ENCODE data around the gene KIRREL3. TPM values are rescaled to one million over a fixed set of nuclear protein-coding genes. Genes with fewer than 3 reads are reported as not detected.

KIRREL3 gene
- total RNA-seq, 1 experiment from 2014 or later, result 0.44 TPM

DNA sequence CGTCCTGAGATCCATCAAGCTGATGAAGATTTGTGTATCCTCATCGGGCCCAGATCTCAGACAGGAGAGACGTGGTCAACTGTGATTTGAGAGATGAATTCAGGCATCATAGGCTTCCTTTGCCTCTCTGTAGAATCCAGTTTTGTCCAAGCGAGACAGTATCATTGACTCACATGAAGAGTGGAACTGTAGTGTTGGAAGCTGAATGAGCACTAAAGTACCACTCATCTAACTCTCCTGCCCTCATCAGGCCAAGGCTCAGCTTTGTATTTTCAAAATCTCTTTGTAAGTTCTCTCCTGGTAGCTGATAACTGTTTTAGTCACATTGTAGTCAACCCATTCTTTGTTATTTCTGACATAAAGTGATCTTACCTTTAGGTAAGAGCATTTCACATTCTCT is 85.1 kb downstream of the KIRREL3 start:
- TF ChIP-seq, protein P1, sequence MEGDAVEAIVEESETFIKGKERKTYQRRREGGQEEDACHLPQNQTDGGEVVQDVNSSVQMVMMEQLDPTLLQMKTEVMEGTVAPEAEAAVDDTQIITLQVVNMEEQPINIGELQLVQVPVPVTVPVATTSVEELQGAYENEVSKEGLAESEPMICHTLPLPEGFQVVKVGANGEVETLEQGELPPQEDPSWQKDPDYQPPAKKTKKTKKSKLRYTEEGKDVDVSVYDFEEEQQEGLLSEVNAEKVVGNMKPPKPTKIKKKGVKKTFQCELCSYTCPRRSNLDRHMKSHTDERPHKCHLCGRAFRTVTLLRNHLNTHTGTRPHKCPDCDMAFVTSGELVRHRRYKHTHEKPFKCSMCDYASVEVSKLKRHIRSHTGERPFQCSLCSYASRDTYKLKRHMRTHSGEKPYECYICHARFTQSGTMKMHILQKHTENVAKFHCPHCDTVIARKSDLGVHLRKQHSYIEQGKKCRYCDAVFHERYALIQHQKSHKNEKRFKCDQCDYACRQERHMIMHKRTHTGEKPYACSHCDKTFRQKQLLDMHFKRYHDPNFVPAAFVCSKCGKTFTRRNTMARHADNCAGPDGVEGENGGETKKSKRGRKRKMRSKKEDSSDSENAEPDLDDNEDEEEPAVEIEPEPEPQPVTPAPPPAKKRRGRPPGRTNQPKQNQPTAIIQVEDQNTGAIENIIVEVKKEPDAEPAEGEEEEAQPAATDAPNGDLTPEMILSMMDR (conservative IDR thresholded peaks at IDR 0.05; ENCODE audit: low read depth, low read length), result no peak
- TF ChIP-seq EZH2 (IDR thresholded peaks at IDR 0.05; ENCODE audit: low read length, unreplicated experiment) (no peak), EZH2phosphoT487 (IDR thresholded peaks at IDR 0.05; ENCODE audit: borderline replicate concordance, low read length) (no peak)
- Histone ChIP-seq H4K20me1 (ENCODE audit: low read length) (no peaks in the 10 kb centered on the region), H3K27me3 (ENCODE audit: low read length) (no peaks in the 10 kb centered on the region), H3K4me2 (ENCODE audit: low read length) (no peak overlapping the region), H2AFZ (ENCODE audit: low read length) (no peak overlapping the region), H3K79me2 (ENCODE audit: low read length) (no peaks in the 10 kb centered on the region), H3K9ac (ENCODE audit: low read length) (no peak overlapping the region), H3K4me3 (ENCODE audit: low read length) (no peak overlapping the region), H3K36me3 (ENCODE audit: low read depth, low read length) (no peaks in the 10 kb centered on the region), H3K4me1 (ENCODE audit: insufficient read depth, low read length) (peaks cover 10% of the 10 kb centered on the region), H3K9me2 (replicated peaks; ENCODE audit: low read length) (no peaks in the 10 kb centered on the region), H3K27ac (ENCODE audit: low read length) (no peak overlapping the region), H3F3A (ENCODE audit: low read length, unreplicated experiment) (no peaks in the 10 kb centered on the region), H3K9me3 (ENCODE audit: low read length) (no peaks in the 10 kb centered on the region)
- intact Hi-C loops (cut with micrococcal nuclease), result no loop called here
- DNase-seq (no peak), ATAC-seq (no peak)
- ChIA-PET POLR2A (ENCODE audit: unreplicated experiment) (no interaction called here), CTCF (no interaction called here)
- no TSS peak for BruUV-seq (replicated peaks)

DNA sequence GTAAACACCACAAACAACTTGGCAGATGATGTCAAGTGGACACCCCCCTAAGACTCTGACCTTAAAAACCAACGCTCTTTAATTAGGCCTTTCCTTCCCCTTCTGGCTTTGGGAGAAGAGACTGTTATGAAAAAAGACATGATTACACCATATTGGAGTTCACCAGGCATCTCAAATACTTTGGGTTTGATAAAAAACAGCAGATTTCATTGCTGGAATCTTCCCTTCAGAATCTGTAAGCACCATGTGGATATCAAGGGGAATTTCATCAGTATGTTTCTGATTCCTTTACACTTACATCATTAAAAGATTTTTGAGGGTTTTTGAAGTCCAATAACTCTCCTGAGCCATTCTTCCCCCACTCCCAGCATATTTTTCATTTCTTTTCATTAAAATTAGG is 85.6 kb downstream of the KIRREL3 start:
- BruUV-seq (replicated peaks), result no TSS peak
- Histone ChIP-seq H3K79me2 (ENCODE audit: low read length) (no peaks in the 10 kb centered on the region), H3K4me1 (ENCODE audit: insufficient read depth, low read length) (peaks cover 10% of the 10 kb centered on the region), H3K4me3 (ENCODE audit: low read length) (no peak overlapping the region), H3K9me2 (replicated peaks; ENCODE audit: low read length) (no peaks in the 10 kb centered on the region), H3K27ac (ENCODE audit: low read length) (no peak overlapping the region), H3K9me3 (ENCODE audit: low read length) (no peaks in the 10 kb centered on the region), H3K27me3 (ENCODE audit: low read length) (no peaks in the 10 kb centered on the region), H3K9ac (ENCODE audit: low read length) (no peak overlapping the region), H3K4me2 (ENCODE audit: low read length) (no peak overlapping the region), H2AFZ (ENCODE audit: low read length) (no peak overlapping the region), H3F3A (ENCODE audit: low read length, unreplicated experiment) (no peaks in the 10 kb centered on the region), H4K20me1 (ENCODE audit: low read length) (no peaks in the 10 kb centered on the region), H3K36me3 (ENCODE audit: low read depth, low read length) (no peaks in the 10 kb centered on the region)
- DNase-seq (no peak), ATAC-seq (no peak)
- ChIA-PET CTCF (no interaction called here), POLR2A (ENCODE audit: unreplicated experiment) (no interaction called here)
- intact Hi-C loops (cut with micrococcal nuclease), result no loop called here
- TF ChIP-seq EZH2phosphoT487 (IDR thresholded peaks at IDR 0.05; ENCODE audit: borderline replicate concordance, low read length) (no peak), EZH2 (IDR thresholded peaks at IDR 0.05; ENCODE audit: low read length, unreplicated experiment) (no peak)
- TF ChIP-seq, protein P1 (conservative IDR thresholded peaks at IDR 0.05; ENCODE audit: low read depth, low read length), result no peak

DNA sequence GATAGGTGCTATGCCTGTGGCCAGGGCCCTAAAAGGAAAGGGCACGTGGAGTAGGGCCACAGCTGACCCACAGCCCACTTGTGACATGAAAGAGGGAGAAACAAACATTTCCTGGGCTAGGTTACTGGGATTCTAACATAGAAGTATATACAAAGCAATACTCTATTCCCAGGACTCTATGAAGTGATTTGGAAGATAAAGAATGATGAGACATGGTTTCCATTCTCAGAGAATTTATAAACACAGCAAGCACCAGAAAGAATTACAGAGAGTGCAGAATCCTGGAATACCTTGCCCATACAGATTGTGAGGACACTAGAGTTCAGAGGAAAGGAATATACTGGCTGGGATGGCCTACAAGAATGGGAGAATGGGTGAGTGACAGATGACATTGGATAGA is 86.4 kb downstream of the KIRREL3 start:
- Histone ChIP-seq H4K20me1 (ENCODE audit: low read length) (no peaks in the 10 kb centered on the region), H3F3A (ENCODE audit: low read length, unreplicated experiment) (no peaks in the 10 kb centered on the region), H3K9me2 (replicated peaks; ENCODE audit: low read length) (no peaks in the 10 kb centered on the region), H3K36me3 (ENCODE audit: low read depth, low read length) (no peaks in the 10 kb centered on the region), H3K27ac (ENCODE audit: low read length) (no peak overlapping the region), H3K4me2 (ENCODE audit: low read length) (no peak overlapping the region), H3K27me3 (ENCODE audit: low read length) (0 out of 2 replicates have a peak, but pooled peaks cover 6% of the 10 kb centered on the region), H3K9ac (ENCODE audit: low read length) (no peak overlapping the region), H2AFZ (ENCODE audit: low read length) (no peak overlapping the region), H3K9me3 (ENCODE audit: low read length) (no peaks in the 10 kb centered on the region), H3K79me2 (ENCODE audit: low read length) (no peaks in the 10 kb centered on the region), H3K4me1 (ENCODE audit: insufficient read depth, low read length) (peaks cover 10% of the 10 kb centered on the region), H3K4me3 (ENCODE audit: low read length) (no peak overlapping the region)
- no peak for TF ChIP-seq EZH2phosphoT487 (IDR thresholded peaks at IDR 0.05; ENCODE audit: borderline replicate concordance, low read length)
- TF ChIP-seq, protein P1 (conservative IDR thresholded peaks at IDR 0.05; ENCODE audit: low read depth, low read length), result no peak
- no peak for TF ChIP-seq EZH2 (IDR thresholded peaks at IDR 0.05; ENCODE audit: low read length, unreplicated experiment)
- ATAC-seq (no peak), DNase-seq (no peak)
- intact Hi-C loops (cut with micrococcal nuclease), result no loop called here
- no TSS peak for BruUV-seq (replicated peaks)
- CTCF ChIA-PET, result no interaction called here
- POLR2A ChIA-PET (ENCODE audit: unreplicated experiment), result no interaction called here

All from PC-3 (cell line).